HG02970 (cell line): ENCODE measurements around the gene LYPD6.

Experiments
- ATAC-seq: cut with Tn5 transposase; IDR thresholded peaks from one replicate; pipeline ENCODE4 v1.9.1; 2021; ENCODE audit warnings: mild to moderate bottlenecking, moderate library complexity, moderate number of reproducible peaks; ENCODE audit not compliant: unreplicated experiment, low FRiP score

Gene LYPD6

DNA sequence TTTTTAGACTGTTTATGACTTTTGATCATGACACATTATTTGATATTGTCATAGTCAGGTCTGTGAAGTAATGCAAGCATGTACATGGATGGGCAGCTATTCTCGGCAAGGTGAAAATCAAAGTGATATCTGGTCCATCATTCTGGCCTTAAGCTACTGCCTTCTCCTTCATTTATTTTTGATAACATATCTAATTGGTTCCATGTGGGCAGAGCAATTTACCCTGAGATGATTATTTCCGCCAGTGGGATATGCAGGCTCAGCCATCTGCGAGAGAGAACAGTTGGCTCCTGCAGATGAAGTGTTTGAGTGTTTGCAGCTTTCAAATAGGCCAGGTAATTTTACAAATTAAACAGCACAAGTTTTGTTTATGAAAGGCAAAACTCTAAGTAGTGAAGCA lies 116.4 kb downstream of the LYPD6 start:
- ATAC-seq = no peak

DNA sequence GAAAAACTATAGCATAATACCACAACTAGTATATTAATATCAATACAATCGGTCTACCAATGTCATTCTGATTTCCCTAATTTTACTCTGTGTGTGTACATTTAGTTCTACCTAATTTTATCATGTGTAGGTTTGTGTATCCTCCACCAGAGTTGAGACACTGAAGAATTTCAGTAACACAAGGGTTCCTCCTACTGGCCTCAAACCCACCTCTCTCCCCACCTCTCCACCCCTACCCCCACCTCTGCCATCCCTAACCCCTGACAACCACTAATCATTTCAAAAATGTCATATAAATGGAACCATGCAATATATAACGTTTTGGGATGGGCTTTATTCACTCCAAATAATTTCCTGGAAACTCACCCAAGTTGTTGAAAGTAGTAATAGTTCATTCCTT lies 117.9 kb downstream of the LYPD6 start:
- no peak for ATAC-seq

DNA sequence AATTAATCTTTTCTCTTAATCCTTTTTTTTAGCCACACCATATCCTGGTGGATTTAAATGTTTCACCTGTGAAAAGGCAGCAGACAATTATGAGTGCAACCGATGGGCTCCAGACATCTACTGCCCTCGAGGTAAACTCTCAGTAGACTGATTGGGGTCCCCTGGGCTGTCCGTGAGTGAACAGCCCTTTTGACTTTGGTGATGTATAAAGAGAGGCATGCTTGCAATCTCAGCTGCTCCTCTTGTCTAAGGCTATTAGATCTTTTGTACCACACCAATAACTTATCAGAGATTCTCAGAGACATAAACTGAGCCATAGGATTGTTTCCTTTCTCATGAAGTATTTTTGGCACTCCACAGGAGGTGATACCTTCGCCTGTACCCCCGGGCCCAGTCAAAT lies 118.6 kb downstream of the LYPD6 start:
- ATAC-seq = no peak

DNA sequence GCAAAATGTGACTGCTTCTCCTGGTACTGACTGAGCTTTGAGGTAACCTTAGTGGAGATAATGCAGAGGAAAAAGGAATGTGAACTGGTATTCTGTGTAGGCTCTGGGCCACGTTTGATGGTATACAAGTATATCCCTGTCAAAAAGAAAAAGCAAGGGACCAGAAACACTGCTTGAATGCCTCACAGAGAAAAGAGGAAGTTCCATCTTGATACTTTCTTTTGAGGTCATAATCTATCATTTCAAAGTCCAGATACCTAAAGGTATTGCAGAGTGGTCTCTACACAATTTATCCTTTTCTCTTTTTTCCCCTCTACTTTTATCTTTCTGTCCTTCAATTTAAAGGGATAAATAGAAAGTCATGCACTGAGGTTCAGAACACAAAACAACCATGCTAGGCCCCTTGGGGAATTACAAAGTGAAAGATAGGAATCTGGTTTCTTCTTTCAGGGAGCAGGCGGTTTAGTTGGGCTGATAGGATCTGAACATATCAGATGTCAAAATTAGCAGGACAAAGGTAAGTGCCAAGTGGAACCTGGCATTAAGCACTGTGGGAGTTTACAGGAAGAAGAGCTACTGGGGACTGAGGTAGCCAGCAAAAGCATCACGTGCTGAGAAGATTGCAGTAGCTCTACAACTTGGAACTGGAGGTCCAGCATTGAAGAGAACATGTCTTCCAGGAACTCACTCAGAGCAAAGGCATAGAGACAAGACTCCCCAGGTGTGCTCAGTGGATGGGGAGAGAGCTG lies 121.2 kb downstream of the LYPD6 start:
- ATAC-seq = no peak

DNA sequence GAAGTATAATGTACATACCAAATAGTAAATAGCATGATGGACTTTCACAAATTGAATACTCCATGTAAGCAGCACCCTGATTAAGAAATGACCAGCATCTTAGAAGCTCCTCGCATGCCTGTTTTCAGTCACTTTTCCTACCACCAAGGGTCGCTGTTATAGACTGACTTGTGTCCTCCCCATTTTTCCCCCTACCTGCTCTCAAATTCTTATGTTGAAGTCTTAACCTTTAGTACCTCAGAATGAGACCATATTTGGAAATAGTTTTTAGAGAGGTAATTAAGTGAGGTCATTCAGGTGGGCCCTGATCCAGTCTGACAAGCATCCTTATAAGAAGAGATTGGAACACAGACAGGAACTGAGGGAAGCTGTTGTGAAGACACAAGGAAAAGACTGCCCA lies 125.9 kb downstream of the LYPD6 start:
- no peak for ATAC-seq

DNA sequence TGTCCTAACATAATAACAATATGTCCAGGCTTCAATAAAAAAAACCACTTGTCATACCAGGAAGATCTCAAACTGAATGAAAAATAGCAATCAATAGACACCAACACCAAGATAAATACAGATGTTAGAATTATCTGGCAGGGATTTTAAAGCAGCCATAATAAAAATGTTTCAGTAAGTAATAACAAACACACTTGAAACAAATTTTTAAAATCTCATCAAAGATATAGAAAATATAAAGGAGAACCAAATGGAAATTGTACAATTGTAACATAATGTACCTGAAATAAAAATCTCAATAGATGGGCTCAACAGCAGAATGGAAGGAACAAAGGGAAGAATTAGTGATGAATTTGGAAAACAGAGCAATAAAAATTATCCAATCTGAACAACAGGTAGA lies 128.1 kb downstream of the LYPD6 start:
- no peak for ATAC-seq

DNA sequence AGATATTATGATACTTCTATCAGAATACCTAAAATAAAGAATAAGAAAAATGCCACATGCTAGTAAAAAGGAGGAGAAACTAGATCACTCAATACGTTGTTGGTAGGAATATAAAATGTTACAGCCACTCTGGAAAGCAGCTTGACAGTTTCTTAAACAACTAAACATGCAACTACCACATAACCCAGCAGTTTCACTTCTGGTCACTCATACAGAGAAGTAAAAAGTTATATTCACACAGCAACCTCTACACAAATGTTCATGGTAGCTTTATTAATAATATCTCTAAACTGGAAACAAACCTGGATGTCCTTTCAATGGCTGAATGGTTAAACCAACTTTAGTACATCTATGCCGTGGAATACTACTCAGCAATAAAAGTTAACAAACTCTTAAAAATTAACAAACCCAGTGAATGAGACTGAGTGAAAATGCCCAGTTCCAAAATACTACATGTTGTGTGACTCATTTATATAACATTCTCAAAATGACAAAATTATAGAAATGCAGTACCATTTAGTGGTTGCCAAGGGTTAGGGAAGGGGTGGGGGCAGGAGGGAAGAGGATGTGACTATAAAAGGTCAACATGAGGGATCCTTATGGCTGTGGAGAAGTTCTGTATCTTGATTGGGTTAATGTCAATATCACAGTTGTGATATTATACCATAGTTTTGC lies 133.1 kb downstream of the LYPD6 start:
- peak; percentile 68 for ATAC-seq

DNA sequence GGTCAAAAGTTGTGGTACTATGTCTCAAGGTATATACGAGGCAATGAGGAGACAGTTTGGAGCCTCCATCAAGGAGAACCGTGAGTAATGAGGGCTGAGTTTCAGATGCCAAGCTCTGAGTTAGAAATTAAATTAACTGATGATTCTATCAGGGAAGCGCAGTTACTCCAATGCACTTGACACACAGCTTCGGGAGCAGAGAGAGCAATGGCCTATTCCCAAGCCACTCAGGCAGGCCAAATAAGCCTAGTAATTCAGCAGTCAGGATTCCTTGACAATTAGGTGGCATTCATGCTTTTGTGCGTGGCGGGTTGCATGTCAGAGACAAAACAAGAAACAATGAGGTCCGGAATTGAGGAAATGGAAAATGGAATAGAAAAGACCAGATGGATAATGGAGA lies 134.0 kb downstream of the LYPD6 start:
- no peak for ATAC-seq

DNA sequence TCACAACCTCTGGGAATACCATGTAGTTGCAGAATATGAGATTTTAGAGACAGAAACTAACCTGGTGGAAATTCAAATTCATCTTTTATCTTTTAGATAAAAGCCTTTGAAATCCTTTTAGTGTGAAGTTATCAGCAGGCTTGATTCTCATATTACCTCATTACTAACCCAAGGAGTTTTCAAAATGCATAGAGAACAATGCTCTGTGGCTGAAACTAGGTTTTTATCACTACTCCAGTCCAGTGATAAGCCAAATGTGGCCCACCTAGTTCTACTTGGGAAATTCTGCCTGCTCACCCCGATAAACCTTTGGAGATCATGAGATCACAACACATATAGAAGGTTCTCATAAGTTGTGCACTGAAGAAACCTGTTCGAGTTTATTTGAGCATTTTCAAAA lies 135.5 kb downstream of the LYPD6 start:
- ATAC-seq = no peak

DNA sequence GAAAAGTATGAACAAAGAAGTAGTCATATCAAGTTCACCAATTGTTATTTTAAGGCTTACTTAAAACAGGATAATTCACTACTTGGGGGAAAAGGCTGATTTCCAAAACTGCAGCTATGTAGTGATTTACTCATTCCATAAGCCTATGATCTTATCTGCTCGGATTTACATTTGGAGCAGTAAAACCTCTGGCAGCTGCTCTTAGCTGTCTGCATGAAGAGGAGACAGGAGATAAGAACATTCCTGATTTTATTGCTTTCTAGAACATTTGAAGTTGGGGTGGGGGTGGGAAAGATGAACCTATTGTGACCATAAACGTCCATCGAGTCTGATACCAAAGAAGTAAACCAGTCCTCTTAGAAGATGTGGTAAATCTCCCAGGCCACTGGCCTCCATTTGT lies 136.2 kb downstream of the LYPD6 start:
- ATAC-seq = no peak

DNA sequence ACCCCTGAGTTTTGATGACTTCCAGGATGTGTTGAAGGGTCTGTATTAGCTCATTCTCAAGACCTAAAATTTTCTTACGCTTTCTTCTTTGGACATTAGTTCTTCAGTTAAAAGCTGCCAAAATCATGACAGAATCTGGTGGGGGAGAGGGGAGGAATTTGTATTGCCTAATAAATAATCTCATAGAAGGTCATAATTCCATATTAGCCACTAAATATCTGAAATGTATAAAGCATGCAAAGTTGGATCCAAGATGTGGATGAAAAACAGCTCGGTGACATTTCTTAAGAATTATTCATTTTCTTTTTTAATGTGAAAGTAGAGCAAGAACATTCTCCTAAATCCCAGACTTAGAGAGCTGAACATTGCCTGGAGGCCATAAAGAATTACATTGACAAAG lies 137.0 kb downstream of the LYPD6 start:
- no peak for ATAC-seq

DNA sequence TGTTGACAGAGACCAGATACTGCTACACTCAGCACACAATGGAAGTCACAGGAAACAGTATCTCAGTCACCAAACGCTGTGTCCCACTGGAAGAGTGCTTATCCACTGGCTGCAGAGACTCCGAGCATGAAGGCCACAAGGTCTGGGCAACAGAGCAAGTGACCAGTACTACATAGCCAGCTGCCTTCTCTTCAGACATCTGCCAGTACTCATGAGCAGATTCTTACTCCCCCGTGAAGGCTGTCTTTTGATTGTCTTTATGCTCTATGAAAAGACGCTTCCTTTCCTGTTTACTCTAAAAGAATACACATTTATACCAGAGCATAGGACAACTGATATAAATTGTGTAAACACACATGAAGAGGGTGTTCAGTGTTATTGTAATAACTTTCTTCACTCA lies 138.2 kb downstream of the LYPD6 start:
- ATAC-seq = no peak

DNA sequence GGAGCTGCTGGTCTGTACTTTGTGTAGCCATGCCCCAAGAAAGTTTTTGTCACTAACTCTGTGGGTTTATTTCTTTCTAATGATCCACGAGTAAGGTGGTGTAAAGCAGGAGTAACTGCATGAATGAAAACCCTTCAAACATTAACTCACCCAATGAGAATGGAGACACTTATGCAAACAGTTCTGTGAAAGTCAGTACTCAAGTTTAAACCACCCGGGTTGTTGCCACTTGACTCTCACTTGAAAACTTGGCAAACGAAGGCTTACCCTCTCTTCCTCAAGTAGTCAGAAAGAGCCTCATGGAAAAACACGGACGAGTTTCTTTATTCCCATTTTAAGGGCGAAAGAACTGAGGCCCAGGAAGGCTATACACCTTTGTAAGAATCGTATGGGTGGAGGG lies 139.7 kb downstream of the LYPD6 start:
- no peak for ATAC-seq

DNA sequence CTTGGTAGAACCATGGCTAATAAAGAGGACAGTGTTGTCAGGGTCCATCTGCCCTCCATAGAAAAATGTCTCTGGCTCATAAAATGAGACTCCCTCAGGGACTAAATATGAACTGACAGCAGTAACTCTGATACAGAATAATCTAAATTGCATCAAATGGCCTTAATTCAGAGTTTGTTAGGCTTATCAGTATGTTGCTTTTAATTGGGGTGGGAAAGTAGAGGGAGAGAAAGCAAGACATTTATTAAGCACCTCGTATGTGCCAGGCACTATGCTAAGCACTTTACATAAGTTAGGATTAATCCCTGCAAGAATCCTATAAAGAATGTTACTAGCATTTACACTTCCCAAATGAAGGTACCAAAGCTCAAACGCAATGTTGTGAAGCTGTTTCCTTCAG lies 142.0 kb downstream of the LYPD6 start:
- no peak for ATAC-seq

DNA sequence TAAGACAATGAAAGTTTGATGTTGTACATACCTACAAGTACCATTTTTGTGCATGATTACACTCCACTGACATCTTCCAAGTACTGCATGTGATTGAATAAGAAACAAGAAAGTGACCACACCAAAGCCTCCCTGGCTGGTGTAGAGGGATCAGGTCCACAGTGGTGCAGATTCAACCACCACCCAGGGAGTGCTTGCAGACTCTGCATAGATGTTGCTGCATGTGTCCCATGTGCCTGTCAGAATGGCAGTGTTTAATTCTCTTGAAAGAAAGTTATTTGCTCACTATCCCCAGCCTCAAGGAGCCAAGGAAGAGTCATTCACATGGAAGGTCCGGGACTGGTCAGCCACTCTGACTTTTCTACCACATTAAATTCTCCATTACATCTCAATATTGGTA lies 142.7 kb downstream of the LYPD6 start:
- no peak for ATAC-seq

DNA sequence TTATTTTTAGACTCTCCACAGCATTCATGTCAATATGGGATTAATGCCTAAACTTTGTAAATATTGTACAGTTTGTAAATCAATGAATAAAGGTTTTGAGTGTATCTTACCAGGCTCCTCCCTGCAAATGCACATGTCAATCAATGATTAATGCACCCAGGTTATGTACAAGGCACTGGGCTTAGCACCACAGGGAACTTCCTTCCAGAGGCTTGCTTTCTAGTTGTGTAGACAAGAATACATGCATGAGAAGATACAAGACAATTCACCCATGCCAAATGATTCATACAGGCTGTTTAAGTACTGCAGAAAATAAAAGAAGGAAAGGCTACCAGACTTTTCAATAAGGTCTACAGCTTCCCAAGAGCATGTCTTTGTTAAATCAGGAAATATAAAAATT lies 143.1 kb downstream of the LYPD6 start:
- ATAC-seq = no peak

DNA sequence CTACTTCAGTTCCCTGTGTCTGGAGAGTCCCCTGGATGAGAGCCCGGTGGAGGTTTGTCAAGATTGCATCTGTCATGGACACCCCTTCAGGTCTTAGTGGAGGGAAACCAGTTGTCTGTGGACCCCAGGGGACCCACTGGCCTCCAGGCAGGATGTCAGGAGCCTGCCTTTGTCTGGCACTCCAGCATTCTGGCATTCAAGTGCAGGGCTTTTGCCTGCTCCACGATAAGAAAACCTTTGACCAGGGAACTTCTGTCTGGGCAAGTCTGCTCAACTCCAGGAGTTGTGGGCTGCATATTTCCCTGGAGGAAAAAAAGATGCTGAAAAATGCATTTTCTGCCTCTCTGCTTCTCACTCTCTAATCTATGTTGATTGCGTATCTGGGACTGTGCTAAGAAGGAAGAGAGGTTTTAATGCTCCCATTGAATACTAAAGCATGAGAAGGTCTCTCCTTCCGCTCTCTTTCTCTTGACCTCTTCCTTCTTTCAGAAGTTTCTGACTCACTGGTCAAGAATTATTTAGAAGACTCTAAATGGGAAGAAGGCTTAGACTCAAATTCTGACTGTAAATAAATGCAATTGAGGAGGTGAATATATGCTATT lies 152.7 kb downstream of the LYPD6 start:
- no peak for ATAC-seq

DNA sequence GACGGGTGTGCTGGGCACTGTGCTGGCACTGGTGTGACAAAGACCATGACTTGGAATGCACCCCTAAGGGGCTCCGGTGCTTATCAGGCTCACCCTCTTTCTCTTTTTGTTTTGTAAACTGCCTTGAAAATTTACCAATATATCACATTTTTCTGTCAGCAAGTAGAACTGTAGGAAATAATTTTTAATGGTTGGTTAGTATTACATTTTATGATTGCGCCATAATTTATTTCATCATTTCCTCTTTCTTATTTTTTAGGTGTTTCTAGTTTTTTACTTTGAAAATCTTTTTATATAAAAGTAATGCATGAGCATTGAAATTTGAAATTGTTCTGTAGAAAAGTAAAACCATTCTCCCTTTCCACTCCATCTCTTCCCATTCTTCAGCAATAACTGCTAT lies 156.3 kb downstream of the LYPD6 start:
- ATAC-seq = no peak

DNA sequence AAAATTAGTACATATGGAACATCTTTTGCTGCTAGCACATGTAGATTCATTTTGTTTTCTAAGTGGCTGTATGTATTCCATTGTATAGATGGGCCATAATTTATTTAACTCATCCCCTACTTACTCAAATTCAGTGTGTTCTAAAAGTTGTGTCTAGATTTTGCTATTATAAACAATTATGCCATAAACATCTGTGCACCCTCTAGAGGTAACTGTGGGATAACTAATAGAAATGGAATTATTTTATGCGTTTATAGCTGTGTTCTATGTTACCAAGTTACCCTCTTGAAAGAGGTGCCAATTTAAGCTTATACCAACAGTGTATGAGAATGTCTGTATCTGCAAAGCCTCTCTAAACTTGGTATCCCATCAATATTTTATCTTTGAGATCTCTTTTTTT lies 156.8 kb downstream of the LYPD6 start:
- ATAC-seq = no peak

DNA sequence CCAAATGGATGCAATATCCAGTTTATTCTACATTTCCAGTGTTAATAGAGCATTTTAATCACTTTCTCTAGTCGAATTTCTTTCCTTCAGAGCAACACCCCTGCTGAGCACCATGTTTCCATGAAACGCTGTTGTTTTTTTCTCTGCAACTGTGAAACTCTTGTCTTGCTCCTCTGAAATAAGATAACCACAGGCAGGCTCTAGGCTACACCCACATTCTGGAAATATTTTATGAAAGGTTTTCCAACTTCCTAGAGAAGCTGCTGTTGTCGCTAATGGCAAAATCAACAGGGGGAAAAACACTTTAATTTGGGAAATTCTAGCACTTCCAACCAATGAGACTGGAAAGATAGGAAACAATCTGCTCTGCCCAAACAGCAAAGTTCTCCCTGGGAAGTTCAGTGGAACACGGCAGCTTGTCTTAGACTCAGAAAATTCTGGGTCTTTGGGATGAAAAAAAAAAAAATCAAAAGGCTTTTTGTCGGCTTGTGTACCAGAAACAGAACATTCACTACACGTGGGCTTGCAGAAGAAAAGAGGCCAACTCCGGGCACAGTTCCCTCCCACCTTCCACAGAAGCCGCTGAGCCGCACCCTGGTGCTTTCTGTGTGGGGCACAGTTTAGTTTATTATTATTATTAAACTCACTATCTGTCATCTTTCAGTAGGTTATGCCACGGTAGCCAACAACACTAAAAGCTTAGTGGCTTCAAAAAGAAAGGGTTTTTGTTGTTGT lies 158.5 kb downstream of the LYPD6 start:
- ATAC-seq = no peak

DNA sequence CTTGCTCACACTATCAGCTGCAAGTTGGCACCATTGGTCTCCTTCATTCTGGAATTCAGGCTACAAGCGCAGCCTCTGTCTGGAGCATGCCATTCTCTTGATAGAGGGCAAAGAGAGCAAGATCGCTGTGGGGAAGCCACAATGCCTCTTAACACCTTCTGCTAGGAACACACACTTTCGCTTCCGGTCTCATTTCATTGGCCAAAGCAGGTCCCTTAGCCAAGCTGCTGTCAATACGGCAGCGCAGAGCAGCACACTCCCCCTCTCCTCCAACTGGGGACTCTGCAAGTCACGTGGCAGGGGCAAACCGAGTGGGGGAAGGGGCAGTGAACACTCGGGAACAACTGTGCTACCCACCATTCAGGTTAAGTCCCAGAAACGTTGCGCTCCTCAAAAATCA lies 159.1 kb downstream of the LYPD6 start:
- ATAC-seq = no peak
